Measurements from ENCODE around the gene BLOC1S6. TPM values are rescaled to one million over a fixed set of nuclear protein-coding genes. Genes with fewer than 3 reads are reported as not detected.

Gene BLOC1S6
- total RNA-seq, 1 donor from 2014 or later: 24.3 TPM

DNA sequence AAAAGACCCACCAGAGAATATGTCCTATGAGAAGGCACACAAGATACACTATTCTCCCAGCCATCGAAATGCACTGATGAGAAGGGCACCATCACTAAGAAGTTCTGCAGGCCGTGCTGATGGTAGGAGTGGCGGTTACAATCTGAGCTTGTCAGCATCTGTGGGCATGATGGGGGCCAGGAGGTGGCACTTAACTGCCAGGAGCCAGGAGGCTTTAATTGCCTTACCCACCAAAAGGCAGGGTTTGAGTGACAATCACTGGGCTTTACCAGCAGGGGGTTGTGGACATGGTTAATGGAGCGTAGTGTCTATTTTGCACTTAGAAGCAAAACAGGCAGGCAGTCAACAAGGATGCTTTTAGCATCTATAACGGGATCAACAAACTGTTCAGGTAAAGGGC lies 31.6 kb downstream of the BLOC1S6 start:
- Histone ChIP-seq H3K27ac (replicated peaks) (no peak overlapping the region), H3K4me3 (no peak overlapping the region), H3K4me1 (no peaks in the 10 kb centered on the region), H3K27me3 (ENCODE audit: low read depth) (no peaks in the 10 kb centered on the region), H3K9me3 (replicated peaks) (peaks cover 5% of the 10 kb centered on the region), H3K36me3 (no peaks in the 10 kb centered on the region)
- intact Hi-C loops (cut with micrococcal nuclease): no loop called here
- TF ChIP-seq, protein P1, sequence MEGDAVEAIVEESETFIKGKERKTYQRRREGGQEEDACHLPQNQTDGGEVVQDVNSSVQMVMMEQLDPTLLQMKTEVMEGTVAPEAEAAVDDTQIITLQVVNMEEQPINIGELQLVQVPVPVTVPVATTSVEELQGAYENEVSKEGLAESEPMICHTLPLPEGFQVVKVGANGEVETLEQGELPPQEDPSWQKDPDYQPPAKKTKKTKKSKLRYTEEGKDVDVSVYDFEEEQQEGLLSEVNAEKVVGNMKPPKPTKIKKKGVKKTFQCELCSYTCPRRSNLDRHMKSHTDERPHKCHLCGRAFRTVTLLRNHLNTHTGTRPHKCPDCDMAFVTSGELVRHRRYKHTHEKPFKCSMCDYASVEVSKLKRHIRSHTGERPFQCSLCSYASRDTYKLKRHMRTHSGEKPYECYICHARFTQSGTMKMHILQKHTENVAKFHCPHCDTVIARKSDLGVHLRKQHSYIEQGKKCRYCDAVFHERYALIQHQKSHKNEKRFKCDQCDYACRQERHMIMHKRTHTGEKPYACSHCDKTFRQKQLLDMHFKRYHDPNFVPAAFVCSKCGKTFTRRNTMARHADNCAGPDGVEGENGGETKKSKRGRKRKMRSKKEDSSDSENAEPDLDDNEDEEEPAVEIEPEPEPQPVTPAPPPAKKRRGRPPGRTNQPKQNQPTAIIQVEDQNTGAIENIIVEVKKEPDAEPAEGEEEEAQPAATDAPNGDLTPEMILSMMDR (IDR thresholded peaks at IDR 0.05; ENCODE audit: borderline replicate concordance): no peak
- DNase-seq: no peak

DNA sequence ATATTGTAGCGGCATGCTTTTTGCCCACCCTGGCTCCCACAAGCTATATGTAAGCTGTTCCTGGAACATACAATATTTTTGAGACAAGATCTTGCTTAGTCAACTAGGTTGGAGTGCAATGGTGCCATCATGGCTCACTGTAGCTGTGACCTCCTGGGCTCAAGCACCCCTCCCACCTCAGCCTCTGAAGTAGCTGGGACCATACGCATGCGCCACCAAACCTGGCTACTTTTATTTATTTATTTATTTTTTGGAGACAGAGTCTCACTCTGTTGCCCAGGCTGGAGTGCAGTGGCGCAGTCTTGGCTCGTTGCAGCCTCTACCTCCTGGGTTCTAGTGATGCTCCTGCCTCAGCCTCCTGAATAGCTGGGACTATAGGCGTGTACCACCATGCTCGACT lies 41.0 kb downstream of the BLOC1S6 start:
- intact Hi-C loops (cut with micrococcal nuclease): no loop called here
- no peak for DNase-seq
- TF ChIP-seq, protein P1 (IDR thresholded peaks at IDR 0.05; ENCODE audit: borderline replicate concordance): no peak
- Histone ChIP-seq H3K4me1 (peaks cover 8% of the 10 kb centered on the region), H3K27me3 (ENCODE audit: low read depth) (no peaks in the 10 kb centered on the region), H3K4me3 (no peak overlapping the region), H3K9me3 (replicated peaks) (peaks cover 47% of the 10 kb centered on the region), H3K27ac (replicated peaks) (no peak overlapping the region), H3K36me3 (no peaks in the 10 kb centered on the region)

DNA sequence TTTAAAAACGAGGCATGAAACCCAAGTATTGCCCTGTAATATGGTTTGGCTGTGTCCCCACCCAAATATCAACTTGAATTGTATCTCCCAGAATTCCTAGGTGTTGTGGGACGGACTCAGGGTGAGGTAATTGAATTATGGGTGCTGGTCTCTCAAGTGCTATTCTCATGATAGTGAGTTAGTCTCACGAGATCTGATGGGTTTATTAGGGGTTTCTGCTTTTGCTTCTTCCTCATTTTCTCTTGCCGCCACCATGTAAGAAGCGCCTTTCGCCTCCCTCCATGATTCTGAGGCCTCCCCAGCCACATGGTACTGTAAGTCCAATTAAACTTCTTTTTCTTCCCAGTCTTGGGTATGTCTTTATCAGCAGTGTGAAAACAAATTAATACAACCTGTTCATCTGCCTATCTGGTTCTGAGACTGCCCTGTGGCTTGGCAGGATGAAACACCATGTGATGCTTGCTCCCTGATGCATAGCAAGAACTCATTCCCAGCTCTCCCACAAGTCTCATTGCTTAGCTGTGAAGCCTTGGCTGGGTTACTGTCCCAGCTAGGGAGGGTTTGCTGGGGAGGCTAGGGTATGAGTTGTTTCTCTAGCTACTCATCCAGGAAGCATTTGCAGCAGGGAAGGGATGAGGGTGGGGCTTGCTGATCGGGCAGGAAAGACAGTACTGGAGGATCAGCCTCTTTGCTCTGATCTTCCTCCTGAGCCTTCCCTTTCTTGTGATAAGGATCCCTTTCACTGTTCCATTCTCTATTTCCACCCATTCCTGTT lies 43.9 kb downstream of the BLOC1S6 start:
- TF ChIP-seq, protein P1 (IDR thresholded peaks at IDR 0.05; ENCODE audit: borderline replicate concordance): no peak
- intact Hi-C loops (cut with micrococcal nuclease): no loop called here
- H3K4me1 ChIP-seq: peaks cover 23% of the 10 kb centered on the region
- peaks cover 21% of the 10 kb centered on the region for H3K9me3 ChIP-seq (replicated peaks)
- H3K36me3 ChIP-seq: no peaks in the 10 kb centered on the region
- peak overlapping the region; percentile 46 for H3K27ac ChIP-seq (replicated peaks)
- peak overlapping the region; percentile 18 for H3K4me3 ChIP-seq
- no peaks in the 10 kb centered on the region for H3K27me3 ChIP-seq (ENCODE audit: low read depth)
- DNase-seq: no peak

DNA sequence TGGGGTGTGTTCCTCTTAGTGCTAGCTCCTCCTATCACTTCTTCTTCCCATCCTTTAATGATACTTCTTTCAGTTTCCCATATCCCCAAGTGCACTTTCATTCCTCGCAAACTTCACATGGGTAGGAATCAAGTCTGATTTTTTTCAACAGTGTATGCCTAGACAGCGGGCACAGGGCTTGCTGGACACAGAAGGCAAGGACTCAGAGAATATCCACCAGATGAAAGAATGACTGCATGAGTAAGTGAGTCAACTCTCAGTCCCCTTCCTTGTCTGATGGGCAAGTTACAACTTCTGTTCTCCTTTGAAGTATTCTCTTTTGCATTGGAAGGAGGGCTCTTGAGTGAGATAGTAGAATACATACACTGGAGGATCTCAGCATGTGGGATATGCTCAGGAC lies 44.6 kb downstream of the BLOC1S6 start:
- no peaks in the 10 kb centered on the region for H3K27me3 ChIP-seq (ENCODE audit: low read depth)
- peak overlapping the region; percentile 18 for H3K4me3 ChIP-seq
- intact Hi-C loops (cut with micrococcal nuclease): no loop called here
- peak overlapping the region; percentile 46 for H3K27ac ChIP-seq (replicated peaks)
- no peak for DNase-seq
- no peaks in the 10 kb centered on the region for H3K36me3 ChIP-seq
- TF ChIP-seq, protein P1 (IDR thresholded peaks at IDR 0.05; ENCODE audit: borderline replicate concordance): no peak
- peaks cover 30% of the 10 kb centered on the region for H3K4me1 ChIP-seq
- peaks cover 14% of the 10 kb centered on the region for H3K9me3 ChIP-seq (replicated peaks)

DNA sequence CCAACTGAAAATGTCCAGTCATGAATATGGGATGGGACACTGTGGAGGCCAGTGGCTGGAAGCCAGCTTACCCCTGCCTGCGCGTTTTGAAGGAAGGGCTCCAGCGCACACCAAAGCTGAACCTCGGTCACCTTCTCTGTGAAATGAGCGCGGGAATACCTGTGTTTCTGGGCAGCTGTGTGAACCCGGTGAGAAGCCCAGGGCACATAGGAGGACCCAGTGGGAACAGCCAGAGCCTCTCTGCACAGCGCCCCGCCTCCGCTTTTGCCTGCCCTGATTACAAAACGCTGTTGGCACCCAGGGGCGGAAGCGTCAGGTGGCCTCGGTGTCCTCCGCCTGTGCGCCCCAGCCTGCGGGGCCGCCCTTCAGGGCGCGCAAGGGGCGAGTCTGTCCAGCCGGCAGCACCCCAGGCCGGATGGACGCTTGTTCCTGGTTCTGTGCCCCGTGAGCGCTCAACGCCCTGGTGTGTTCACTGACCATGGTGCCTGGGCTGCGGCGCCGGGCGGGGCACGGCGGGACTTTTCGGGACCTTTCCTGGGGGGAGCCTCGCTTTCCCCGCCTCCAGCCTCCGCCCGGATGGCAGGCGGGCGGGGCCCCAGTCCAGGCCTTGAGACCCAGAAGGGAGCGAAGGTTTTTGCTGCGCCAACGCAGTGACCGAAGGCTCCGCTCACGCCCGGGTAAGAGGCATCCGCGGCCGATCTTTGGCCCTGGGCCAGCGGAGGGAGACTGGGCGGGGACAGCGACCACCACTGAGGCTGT lies 47.4 kb downstream of the BLOC1S6 start, which contains the start of gene SQOR:
SQOR (plus strand) TSS at position 598 of the 759 bp plus-strand sequence. CDS start 23,895 bp downstream, outside the sequence.
- TF ChIP-seq, protein P1 (IDR thresholded peaks at IDR 0.05; ENCODE audit: borderline replicate concordance): no peak
- DNase-seq: peak; percentile 85
- Histone ChIP-seq H3K27ac (replicated peaks) (peak within 1 kb of the TSS; percentile 95), H3K4me3 (peak within 1 kb of the TSS; percentile 84), H3K36me3 (no peaks in the 10 kb centered on the region), H3K9me3 (replicated peaks) (no peaks in the 10 kb centered on the region), H3K27me3 (ENCODE audit: low read depth) (no peaks in the 10 kb centered on the region), H3K4me1 (peaks cover 49% of the 10 kb centered on the region)
- intact Hi-C loops (cut with micrococcal nuclease): no loop called here
